ENCODE measurements around the gene LY6G6C. TPM values are rescaled to one million over a fixed set of nuclear protein-coding genes. Genes with fewer than 3 reads are reported as not detected.
A peak's percentile ranks its signal among the peaks of the same experiment; 100 is the strongest.

Gene LY6G6C
- total RNA-seq, 1 experiment from 2014 or later: not detected

- no peak for DNase-seq
- Mint-ChIP-seq H3K27me3 (ENCODE audit: unreplicated experiment) (peaks cover 28% of the 10 kb centered on the region), H3K36me3 (ENCODE audit: insufficient read depth, unreplicated experiment) (peaks cover 10% of the 10 kb centered on the region), H3K27ac (ENCODE audit: unreplicated experiment) (no peak within 1 kb of the TSS), H3K4me1 (ENCODE audit: low read depth, unreplicated experiment) (peaks cover 53% of the 10 kb centered on the region), H3K4me3 (ENCODE audit: low read depth, unreplicated experiment) (no peak within 1 kb of the TSS), H3K9me3 (ENCODE audit: low read depth, unreplicated experiment) (no peaks in the 10 kb centered on the region)
- intact Hi-C loops (cut with micrococcal nuclease; ENCODE audit: unreplicated experiment): no loop called here
- no peak for TF ChIP-seq CTCF (IDR thresholded peaks at IDR 0.05; ENCODE audit: unreplicated experiment)
- no TSS peak for BruUV-seq (replicated peaks)
- CTCF ChIA-PET: interaction anchor here (0.7 to 1.9 kb wide), 4 partner anchors 15 to 107 kb away, joined by 4 to 9 read pairs (median 6); partner anchors contain the start of gene DDAH2
Measured at GRCh38 chr6:31715022-31715958, 6.3 kb downstream of the LY6G6C start, which contains the start of gene LY6G6D. Gene LY6G6D (plus strand): TSS chr6:31715348. CDS start chr6:31715356, 8 bp downstream.

DNA sequence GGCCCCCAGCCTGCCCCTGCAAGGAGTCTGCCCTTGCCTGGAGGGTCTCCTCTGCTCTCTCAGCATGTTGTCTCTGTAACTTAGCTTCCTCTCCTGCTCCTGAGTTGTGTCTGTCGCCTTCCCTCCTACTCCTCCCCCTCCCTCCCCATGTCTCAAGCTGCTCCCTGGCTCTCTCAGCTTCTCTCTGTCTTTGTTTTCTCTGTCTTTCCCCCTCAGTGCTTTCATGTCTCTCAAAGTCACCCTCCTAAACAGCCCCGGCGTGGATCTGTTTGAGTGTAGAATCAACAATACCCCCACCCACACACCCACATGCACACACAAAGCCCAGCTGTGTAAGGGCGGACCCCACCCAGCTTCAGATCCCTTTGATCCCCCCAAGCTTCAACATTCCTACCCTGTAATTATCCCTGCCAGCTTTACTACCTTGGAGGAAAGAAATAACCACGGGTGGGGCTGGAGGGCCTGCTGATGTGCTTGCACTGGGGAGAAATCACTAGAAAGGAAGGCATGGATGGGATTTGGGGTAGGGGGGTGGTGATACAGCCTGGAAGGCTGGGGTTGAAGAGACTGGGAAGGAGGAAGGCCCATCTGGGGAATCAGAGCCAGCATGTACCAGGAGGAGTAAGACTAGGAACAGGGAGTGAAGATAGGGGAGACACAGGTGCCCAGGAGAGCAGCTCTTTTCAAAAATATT, 7.4 kb downstream of the LY6G6C start:
- no peak overlapping the region for H3K27ac Mint-ChIP-seq (ENCODE audit: unreplicated experiment)
- BruUV-seq (replicated peaks): no TSS peak
- H3K4me3 Mint-ChIP-seq (ENCODE audit: low read depth, unreplicated experiment): no peak overlapping the region
- DNase-seq: no peak
- CTCF ChIA-PET: interaction anchor here (0.7 to 1.9 kb wide), 4 partner anchors 11 to 21 kb away, joined by 3 to 9 read pairs (median 4); partner anchors contain the start of genes ABHD16A and DDAH2
- TF ChIP-seq CTCF (IDR thresholded peaks at IDR 0.05; ENCODE audit: unreplicated experiment): no peak
- peaks cover 10% of the 10 kb centered on the region for H3K36me3 Mint-ChIP-seq (ENCODE audit: insufficient read depth, unreplicated experiment)
- intact Hi-C loops (cut with micrococcal nuclease; ENCODE audit: unreplicated experiment): no loop called here
- peaks cover 26% of the 10 kb centered on the region for H3K27me3 Mint-ChIP-seq (ENCODE audit: unreplicated experiment)
- H3K9me3 Mint-ChIP-seq (ENCODE audit: low read depth, unreplicated experiment): no peaks in the 10 kb centered on the region
- H3K4me1 Mint-ChIP-seq (ENCODE audit: low read depth, unreplicated experiment): peaks cover 43% of the 10 kb centered on the region

- no peak for TF ChIP-seq CTCF (IDR thresholded peaks at IDR 0.05; ENCODE audit: unreplicated experiment)
- Mint-ChIP-seq H3K36me3 (ENCODE audit: insufficient read depth, unreplicated experiment) (peaks cover 8% of the 10 kb centered on the region), H3K27me3 (ENCODE audit: unreplicated experiment) (peaks cover 26% of the 10 kb centered on the region), H3K9me3 (ENCODE audit: low read depth, unreplicated experiment) (no peaks in the 10 kb centered on the region), H3K27ac (ENCODE audit: unreplicated experiment) (no peak overlapping the region), H3K4me1 (ENCODE audit: low read depth, unreplicated experiment) (peaks cover 37% of the 10 kb centered on the region), H3K4me3 (ENCODE audit: low read depth, unreplicated experiment) (no peak overlapping the region)
- no peak for DNase-seq
- CTCF ChIA-PET: interaction anchor here (0.7 to 1.9 kb wide), 3 partner anchors 14 to 25 kb away, joined by 3 to 20 read pairs (median 4); partner anchors contain the start of gene MSH5
- BruUV-seq (replicated peaks): no TSS peak
- intact Hi-C loops (cut with micrococcal nuclease; ENCODE audit: unreplicated experiment): no loop called here
Measured at GRCh38 chr6:31713465-31713864, 8.1 kb downstream of the LY6G6C start.

DNA sequence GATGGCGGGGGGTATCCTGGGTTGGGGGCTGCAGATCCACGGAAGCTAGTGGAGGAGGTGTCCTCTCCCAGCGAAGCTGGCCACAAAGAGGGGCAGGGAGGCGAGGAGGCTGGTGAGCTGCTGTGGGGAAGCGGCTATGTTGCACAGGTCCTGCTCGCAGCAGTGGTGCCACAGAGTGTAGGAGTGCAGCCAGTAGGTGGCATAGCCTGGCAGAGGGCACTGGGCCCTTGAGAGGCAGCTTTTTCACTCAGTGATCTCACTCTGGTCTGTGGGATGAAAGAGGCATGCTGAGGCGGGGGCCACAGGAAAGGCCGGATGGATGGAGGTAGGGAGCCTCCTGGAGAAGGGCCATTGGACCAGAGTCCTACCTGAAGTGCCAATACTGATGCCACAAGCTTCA, 9.2 kb downstream of the LY6G6C start:
- DNase-seq: peak; percentile 71
- H3K9me3 Mint-ChIP-seq (ENCODE audit: low read depth, unreplicated experiment): no peaks in the 10 kb centered on the region
- TF ChIP-seq CTCF (IDR thresholded peaks at IDR 0.05; ENCODE audit: unreplicated experiment): peak; percentile 54
- CTCF ChIA-PET: interaction anchor here (0.5 to 2.2 kb wide), 9 partner anchors 9 to 124 kb away, joined by 3 to 20 read pairs (median 4); partner anchors contain the start of genes ABHD16A, MSH5 and VWA7
- H3K4me1 Mint-ChIP-seq (ENCODE audit: low read depth, unreplicated experiment): peaks cover 25% of the 10 kb centered on the region
- peaks cover 26% of the 10 kb centered on the region for H3K27me3 Mint-ChIP-seq (ENCODE audit: unreplicated experiment)
- no peak overlapping the region for H3K4me3 Mint-ChIP-seq (ENCODE audit: low read depth, unreplicated experiment)
- no TSS peak for BruUV-seq (replicated peaks)
- peaks cover 3% of the 10 kb centered on the region for H3K36me3 Mint-ChIP-seq (ENCODE audit: insufficient read depth, unreplicated experiment)
- H3K27ac Mint-ChIP-seq (ENCODE audit: unreplicated experiment): no peak overlapping the region
- intact Hi-C loops (cut with micrococcal nuclease; ENCODE audit: unreplicated experiment): no loop called here
